RWPE1 (cell line): Measurements from ENCODE around the gene CACYBP.
"Not testable (repeated sequence)": the region's sequence is repeated elsewhere in the genome, so short reads cannot be mapped to it uniquely, and the experiment has no call there.

Source experiments
- CTCF ChIA-PET: fragments of 350-600 bp; sonication (Branson Sonifier 250); formaldehyde crosslinking; extraction: SDS; loops from one replicate; lab custom pipeline; 2021; lab: Yijun Ruan, JAX
- POLR2A ChIA-PET: fragments of 400-600 bp; formaldehyde crosslinking; extraction: SDS; loops from one replicate; lab custom pipeline; 2020; ENCODE audit warnings: antibody characterized with exemption; ENCODE audit not compliant: low non-redundant PET; lab: Yijun Ruan, JAX
- DNase-seq: peaks from one replicate; pipeline ENCODE4 v3.0.0; 2012; ENCODE audit warnings: low spot score
- H3K27ac ChIP-seq: fragments of 450-650 bp; 2 replicates; pipeline ENCODE4 v1.5.1; 2017
- TF ChIP-seq, protein P1 (sequence below): fragments of 450-650 bp; conservative IDR thresholded peaks from 2 replicates; pipeline ENCODE4 v1.5.1; 2017; ENCODE audit warnings: low read depth, mild to moderate bottlenecking

CACYBP gene

DNA sequence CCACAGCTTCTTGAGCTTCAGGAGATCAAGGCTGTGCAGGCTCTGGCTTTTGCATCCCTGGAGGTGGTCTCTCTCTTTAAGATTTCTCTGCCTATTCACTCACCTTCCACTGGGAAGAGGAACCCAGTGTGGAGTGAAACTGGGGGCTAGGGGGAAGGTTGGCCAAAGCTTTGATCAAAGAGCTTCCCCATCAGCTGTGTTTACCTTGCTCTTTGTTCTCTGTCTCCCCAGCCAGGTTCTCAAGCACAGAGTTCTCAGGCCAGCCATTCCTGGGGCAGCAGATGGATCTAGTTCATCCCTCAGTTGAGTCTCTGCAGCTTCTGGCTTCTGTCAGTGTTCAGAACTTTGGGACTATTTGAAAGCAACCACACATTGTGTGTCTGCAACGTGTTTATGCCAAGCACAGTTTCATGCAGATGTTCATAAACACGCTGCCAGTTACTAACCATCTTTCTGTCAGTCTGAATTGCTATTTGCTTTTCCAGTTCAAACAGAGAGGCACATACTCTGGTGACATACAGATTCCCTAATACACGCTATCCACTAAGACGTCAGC, 40.7 kb downstream of the CACYBP start:
- CTCF ChIA-PET: interaction anchor here (1.0 to 1.3 kb wide), 2 partner anchors 9 to 85 kb away, joined by 3 to 5 read pairs; no protein-coding TSS in a partner anchor
- no peak for DNase-seq
- TF ChIP-seq, protein P1, sequence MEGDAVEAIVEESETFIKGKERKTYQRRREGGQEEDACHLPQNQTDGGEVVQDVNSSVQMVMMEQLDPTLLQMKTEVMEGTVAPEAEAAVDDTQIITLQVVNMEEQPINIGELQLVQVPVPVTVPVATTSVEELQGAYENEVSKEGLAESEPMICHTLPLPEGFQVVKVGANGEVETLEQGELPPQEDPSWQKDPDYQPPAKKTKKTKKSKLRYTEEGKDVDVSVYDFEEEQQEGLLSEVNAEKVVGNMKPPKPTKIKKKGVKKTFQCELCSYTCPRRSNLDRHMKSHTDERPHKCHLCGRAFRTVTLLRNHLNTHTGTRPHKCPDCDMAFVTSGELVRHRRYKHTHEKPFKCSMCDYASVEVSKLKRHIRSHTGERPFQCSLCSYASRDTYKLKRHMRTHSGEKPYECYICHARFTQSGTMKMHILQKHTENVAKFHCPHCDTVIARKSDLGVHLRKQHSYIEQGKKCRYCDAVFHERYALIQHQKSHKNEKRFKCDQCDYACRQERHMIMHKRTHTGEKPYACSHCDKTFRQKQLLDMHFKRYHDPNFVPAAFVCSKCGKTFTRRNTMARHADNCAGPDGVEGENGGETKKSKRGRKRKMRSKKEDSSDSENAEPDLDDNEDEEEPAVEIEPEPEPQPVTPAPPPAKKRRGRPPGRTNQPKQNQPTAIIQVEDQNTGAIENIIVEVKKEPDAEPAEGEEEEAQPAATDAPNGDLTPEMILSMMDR: no peak
- POLR2A ChIA-PET: no interaction called here
- no peak overlapping the region for H3K27ac ChIP-seq

DNA sequence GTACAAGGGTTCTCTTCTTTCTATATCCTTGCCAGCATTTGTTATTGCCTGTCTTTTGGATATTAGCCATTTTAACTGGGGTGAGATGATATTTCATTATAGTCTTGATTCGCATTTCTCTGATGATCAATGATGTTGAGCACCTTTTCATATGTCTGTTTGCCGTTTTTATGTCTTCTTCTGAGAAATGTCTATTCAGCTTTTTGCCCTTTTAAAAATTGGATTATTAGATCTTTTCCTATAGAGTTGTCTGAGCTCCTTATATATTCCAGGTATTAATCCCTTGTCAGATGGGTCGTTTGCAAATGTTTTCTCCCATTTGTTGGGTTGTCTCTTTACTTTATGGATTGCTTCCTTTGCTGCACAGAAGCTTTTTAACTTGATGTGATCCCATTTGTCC, 42.9 kb downstream of the CACYBP start:
- DNase-seq: no peak
- CTCF ChIA-PET: no interaction called here
- TF ChIP-seq, protein P1: no peak
- no peak overlapping the region for H3K27ac ChIP-seq
- POLR2A ChIA-PET: no interaction called here

DNA sequence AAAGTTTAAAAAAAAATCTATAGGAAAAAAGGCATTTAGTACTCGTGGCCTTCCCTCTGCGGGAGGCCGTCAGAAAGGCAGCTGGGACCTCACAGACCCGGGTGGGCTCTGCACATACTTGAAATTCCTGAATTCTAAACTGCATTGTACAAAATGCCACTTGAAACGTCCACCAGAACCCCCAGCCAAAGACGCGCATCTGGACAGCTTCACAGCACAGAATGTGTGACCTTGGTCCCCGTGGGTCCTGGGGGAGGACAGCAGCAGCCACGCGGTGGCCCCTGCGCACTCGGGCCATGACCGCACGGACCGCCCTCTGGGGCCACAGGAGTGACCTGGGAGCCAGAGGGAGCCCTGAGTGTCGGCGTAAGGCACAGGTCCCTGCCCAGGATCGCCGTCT, 44.1 kb downstream of the CACYBP start:
- POLR2A ChIA-PET: no interaction called here
- H3K27ac ChIP-seq: no peak overlapping the region
- TF ChIP-seq, protein P1: no peak
- no peak for DNase-seq
- CTCF ChIA-PET: no interaction called here

DNA sequence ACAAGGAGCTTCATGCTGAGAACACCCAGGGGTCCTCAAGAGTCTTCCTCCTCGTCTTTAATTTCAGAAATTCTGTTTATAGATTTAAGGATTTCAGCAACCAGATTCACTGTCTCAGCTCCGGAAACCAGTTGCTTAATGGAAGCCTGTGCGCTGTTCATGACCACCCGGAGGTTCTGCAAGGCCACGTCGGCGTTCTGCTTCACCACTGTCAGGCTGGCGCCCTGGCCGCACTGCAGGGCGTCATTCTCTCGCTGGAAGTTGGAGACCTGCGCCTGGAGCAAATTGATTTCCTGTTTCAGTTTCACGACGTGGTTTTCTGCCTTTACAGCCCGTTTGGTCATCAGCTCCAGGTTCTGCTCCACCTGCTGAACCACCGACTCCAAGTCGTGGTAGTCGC, 44.8 kb downstream of the CACYBP start:
- CTCF ChIA-PET: interaction anchor here (0.9 kb wide), 1 partner anchor 11 kb away, joined by 4 read pairs; no protein-coding TSS in a partner anchor
- POLR2A ChIA-PET, DNase-seq, H3K27ac ChIP-seq: not testable (repeated sequence)

DNA sequence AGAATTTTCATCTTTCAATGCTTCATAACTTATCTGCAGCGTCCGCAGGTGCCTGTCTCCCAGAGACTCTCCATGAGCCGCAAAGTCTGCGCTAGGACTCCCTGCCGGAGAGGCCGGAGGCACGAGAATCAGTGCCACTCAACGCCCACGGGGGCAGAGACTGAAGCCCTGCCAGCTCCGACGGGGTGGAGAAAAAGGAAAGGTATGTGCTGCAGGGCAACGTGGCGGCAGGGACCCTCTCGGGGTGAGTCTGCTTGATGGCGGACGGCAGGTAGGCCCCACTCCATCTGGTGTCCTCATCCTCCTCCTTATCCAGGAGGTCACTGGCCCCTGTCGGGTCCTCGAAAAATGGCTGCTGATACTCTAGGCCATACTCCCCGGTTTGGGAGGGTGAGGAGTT, 45.4 kb downstream of the CACYBP start:
- POLR2A ChIA-PET: no interaction called here
- no peak overlapping the region for H3K27ac ChIP-seq
- CTCF ChIA-PET: interaction anchor here (0.9 kb wide), 1 partner anchor 10 kb away, joined by 4 read pairs; no protein-coding TSS in a partner anchor
- TF ChIP-seq, protein P1: no peak
- DNase-seq: no peak

DNA sequence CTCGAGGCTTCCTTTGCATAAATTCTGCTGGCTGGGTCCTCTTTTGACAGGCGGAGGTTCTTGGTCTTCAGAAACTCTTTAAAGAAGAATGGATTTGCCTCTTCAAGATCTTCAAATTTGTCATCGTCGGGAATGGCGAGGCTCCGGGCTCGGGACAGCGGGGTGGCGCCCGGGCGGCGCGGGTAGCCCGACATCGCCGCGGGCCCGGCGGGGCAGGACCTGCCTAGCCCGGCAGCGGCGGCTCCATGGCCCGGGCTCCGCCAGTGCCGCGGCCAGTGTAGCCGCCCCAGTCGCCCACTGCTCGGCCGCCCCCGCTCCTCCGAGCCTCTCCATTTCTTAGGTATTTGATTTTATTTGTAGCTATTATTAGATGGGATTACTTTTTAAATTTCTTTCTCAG, 45.8 kb downstream of the CACYBP start:
- POLR2A ChIA-PET: no interaction called here
- TF ChIP-seq, protein P1: no peak
- CTCF ChIA-PET: no interaction called here
- H3K27ac ChIP-seq: no peak overlapping the region
- no peak for DNase-seq

DNA sequence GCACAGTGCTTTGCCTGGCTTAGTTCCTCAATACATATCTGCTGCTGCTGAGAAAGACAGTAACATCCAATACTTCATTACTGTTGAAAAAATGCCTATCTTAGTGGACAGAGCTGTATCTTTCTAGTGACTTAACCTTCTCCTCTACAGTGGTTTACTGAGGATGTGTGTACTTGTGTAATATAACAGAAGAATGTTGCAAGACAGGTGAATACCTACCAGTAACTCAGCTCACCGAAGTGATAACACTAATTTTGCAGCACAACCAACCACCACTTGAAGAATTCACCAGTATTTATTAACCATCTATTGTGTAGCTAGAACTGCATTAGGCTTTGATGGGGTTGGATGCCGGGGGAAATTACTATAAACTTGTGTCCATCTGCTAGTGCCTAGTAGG, 51.2 kb downstream of the CACYBP start:
- DNase-seq: no peak
- no peak overlapping the region for H3K27ac ChIP-seq
- ChIA-PET POLR2A (no interaction called here), CTCF (interaction anchor here (0.6 kb wide), 1 partner anchor 87 kb away, joined by 3 read pairs; no protein-coding TSS in a partner anchor)
- TF ChIP-seq, protein P1: no peak
